Ovary (tissue), 3 donors: Measurements from ENCODE around the gene OR2W3.

ENCODE experiments used
- EP300 ChIP-seq: sonication (generic); formaldehyde crosslinking; IDR thresholded peaks from one replicate; pipeline ENCODE4 v1.6.1; 2017; ENCODE audit warnings: antibody characterized with exemption
- POLR2A ChIP-seq: fragments of 450-650 bp; IDR thresholded peaks from one replicate; pipeline ENCODE4 v1.6.1; 2017; ENCODE audit warnings: antibody characterized with exemption, mild to moderate bottlenecking, moderate library complexity
- TF ChIP-seq, protein P1 (sequence below), 3 donors: fragments of 450-650 bp in 2 of 3; fragments of 200-600 bp in 1 of 3; IDR thresholded peaks; one replicate each; pipeline versions ENCODE4 v1.5.1 to v1.8.0; 2016 to 2022; ENCODE audit warnings: antibody characterized with exemption in 3 of 3, mild to moderate bottlenecking in 1 of 3
- donor health status: DM: no; HTN: no; CAD: no.

DNA sequence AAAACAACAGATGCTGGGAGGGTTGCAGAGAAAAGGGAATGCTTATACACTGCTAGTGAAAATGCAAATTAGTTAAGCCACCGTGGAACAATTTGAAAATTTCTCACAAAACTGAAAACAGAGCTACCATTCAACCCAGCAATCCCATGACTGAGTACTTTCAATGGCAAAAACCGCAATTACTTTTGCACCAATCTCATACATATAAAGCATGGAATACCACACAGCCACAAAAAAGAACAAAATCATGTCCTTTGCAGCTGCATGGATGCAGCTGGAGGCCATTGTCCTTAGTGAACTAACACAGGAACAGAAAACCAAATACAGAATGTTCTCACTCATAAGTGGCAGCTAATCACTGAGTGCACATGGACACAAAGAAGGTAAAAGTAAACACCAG, 18.4 kb downstream of the OR2W3 start:
- TF ChIP-seq, protein P1, sequence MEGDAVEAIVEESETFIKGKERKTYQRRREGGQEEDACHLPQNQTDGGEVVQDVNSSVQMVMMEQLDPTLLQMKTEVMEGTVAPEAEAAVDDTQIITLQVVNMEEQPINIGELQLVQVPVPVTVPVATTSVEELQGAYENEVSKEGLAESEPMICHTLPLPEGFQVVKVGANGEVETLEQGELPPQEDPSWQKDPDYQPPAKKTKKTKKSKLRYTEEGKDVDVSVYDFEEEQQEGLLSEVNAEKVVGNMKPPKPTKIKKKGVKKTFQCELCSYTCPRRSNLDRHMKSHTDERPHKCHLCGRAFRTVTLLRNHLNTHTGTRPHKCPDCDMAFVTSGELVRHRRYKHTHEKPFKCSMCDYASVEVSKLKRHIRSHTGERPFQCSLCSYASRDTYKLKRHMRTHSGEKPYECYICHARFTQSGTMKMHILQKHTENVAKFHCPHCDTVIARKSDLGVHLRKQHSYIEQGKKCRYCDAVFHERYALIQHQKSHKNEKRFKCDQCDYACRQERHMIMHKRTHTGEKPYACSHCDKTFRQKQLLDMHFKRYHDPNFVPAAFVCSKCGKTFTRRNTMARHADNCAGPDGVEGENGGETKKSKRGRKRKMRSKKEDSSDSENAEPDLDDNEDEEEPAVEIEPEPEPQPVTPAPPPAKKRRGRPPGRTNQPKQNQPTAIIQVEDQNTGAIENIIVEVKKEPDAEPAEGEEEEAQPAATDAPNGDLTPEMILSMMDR (IDR thresholded peaks at IDR 0.05), result no peak
- TF ChIP-seq EP300, result no peak
- TF ChIP-seq POLR2A, result no peak
